PC-3 (cell line): ENCODE results near the gene IGHMBP2. TPM values are rescaled to one million over a fixed set of nuclear protein-coding genes. Genes with fewer than 3 reads are reported as not detected.

Experiments used
- ATAC-seq: fragments of 200-7000 bp; cut with Tn5 transposase; 2 replicates; pipeline ENCODE4 v1.9.1; 2020; ENCODE audit warnings: mild to moderate bottlenecking, moderate library complexity
- BruUV-seq: library from RNA; stranded (reverse); fragments of 400-500 nt; replicated peaks from 2 replicates; lab custom pipeline; 2021; lab: Mats Ljungman, UMichigan
- CTCF ChIA-PET: fragments of 300-600 bp; sonication (Branson Sonifier 250); formaldehyde crosslinking; loops from one replicate; lab custom pipeline; 2022; ENCODE audit warnings: antibody characterized with exemption; lab: Charles Lee
- POLR2A ChIA-PET: fragments of 300-600 bp; sonication (Branson Sonifier 250); formaldehyde crosslinking; loops from one replicate; lab custom pipeline; 2022; ENCODE audit warnings: antibody characterized with exemption; ENCODE audit not compliant: unreplicated experiment; lab: Charles Lee
- DNase-seq: peaks from one replicate; pipeline ENCODE4 v3.0.0-alpha.2; 2015
- H2AFZ ChIP-seq: fragments of 300-600 bp; sonication (generic); 2 replicates; pipeline ENCODE4 v1.6.0; 2016; ENCODE audit warnings: antibody characterized with exemption, low read length
- H3F3A ChIP-seq: fragments of 300-600 bp; sonication (generic); one replicate; pipeline ENCODE4 v1.6.0; 2017; ENCODE audit warnings: antibody characterized with exemption, low read length, control low read depth, mild to moderate bottlenecking; ENCODE audit not compliant: unreplicated experiment
- H3K27ac ChIP-seq: fragments of 300-600 bp; sonication (generic); 2 replicates; pipeline ENCODE4 v1.5.1; 2016; ENCODE audit warnings: mild to moderate bottlenecking, low read length
- H3K27me3 ChIP-seq: fragments of 300-600 bp; sonication (generic); 2 replicates; pipeline ENCODE4 v1.6.1; 2016; ENCODE audit warnings: low read length, mixed read lengths
- H3K36me3 ChIP-seq: fragments of 300-600 bp; sonication (generic); 2 replicates; pipeline ENCODE4 v1.6.1; 2016; ENCODE audit warnings: low read depth, mixed run types, low read length, mixed read lengths
- H3K4me1 ChIP-seq: fragments of 300-600 bp; sonication (generic); 2 replicates; pipeline ENCODE4 v1.5.1; 2016; ENCODE audit warnings: low read length; ENCODE audit not compliant: insufficient read depth
- H3K4me2 ChIP-seq: fragments of 300-600 bp; sonication (generic); 2 replicates; pipeline ENCODE4 v1.6.0; 2016; ENCODE audit warnings: low read length
- H3K4me3 ChIP-seq: fragments of 300-600 bp; sonication (generic); 2 replicates; pipeline ENCODE4 v1.5.1; 2016; ENCODE audit warnings: mild to moderate bottlenecking, low read length, mixed read lengths
- H3K79me2 ChIP-seq: fragments of 300-600 bp; sonication (generic); 2 replicates; pipeline ENCODE4 v1.6.1; 2017; ENCODE audit warnings: low read length, mixed read lengths
- H3K9ac ChIP-seq: fragments of 300-600 bp; sonication (generic); 2 replicates; pipeline ENCODE4 v1.6.0; 2016; ENCODE audit warnings: mild to moderate bottlenecking, low read length
- H3K9me2 ChIP-seq: fragments of 300-600 bp; sonication (generic); replicated peaks from 2 replicates; pipeline ENCODE4 v1.6.1; 2016; ENCODE audit warnings: mixed run types, low read length, mixed read lengths
- H3K9me3 ChIP-seq: fragments of 300-600 bp; sonication (generic); 2 replicates; pipeline ENCODE4 v1.6.1; 2016; ENCODE audit warnings: low read length, mixed read lengths
- H4K20me1 ChIP-seq: fragments of 300-600 bp; sonication (generic); 2 replicates; pipeline ENCODE4 v1.6.1; 2016; ENCODE audit warnings: low read length, mixed read lengths
- CTCF ChIP-seq: fragments of 300-600 bp; sonication (generic); conservative IDR thresholded peaks from 2 replicates; pipeline ENCODE4 v1.5.1; 2017; ENCODE audit warnings: antibody characterized with exemption, low read depth, mild to moderate bottlenecking, low read length
- EZH2 ChIP-seq: fragments of 300-600 bp; sonication (generic); IDR thresholded peaks from one replicate; pipeline ENCODE4 v1.6.1; 2017; ENCODE audit warnings: antibody characterized with exemption, mild to moderate bottlenecking, low read length; ENCODE audit not compliant: unreplicated experiment
- EZH2phosphoT487 ChIP-seq: fragments of 300-600 bp; sonication (generic); IDR thresholded peaks from 2 replicates; pipeline ENCODE4 v1.6.1; 2018; ENCODE audit warnings: mild to moderate bottlenecking, antibody characterized with exemption, low read length, borderline replicate concordance
- intact Hi-C: fragments of 100-400 bp; cut with micrococcal nuclease; formaldehyde crosslinking; loops from 2 replicates; pipeline ENCODE4 v1.9.0; 2023
- total RNA-seq: library from RNA; depleted of rRNA; stranded (reverse); fragments of >200 nt; gene quantifications from 2 replicates; pipeline ENCODE4 v1.2.3, GENCODE V29; 2014

IGHMBP2 gene
- total RNA-seq, 1 experiment from 2014 or later, result 20.5 TPM

DNA sequence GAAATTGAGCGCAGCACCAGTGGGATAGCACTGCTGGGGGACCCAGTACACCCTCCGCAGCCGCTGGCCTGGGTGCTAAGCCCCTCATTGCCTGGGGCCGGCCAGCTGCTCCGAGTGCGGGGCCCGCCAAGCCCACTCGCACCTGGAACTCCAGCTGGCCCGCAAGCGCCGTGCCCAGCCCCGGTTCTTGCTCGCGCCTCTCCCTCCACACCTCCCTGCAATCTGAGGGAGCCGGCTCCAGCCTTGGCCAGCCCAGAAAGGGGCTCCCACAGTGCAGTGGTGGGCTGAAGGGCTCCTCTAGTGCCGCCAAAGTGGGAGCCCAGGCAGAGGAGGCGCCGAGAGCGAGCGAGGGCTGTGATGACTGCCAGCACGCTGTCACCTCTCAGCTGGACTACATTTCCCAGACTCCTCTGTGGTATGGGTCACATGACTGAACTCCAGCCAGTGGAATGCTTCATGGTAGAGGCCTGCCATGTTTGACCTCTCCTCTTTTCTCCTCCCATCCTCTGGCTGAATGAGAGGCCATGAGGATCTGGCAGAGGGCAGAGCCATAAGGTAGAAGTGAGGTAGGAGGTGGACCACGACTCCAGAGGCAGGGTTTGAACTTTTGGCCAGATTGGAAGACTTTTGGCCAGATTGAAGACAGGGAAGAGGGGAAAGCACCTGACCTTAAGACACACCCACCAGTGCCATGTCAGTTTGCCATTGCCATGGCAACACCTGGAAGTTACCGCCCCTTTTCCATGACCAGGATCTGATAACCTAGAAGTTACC, 70.9 kb downstream of the IGHMBP2 start:
- Histone ChIP-seq H3K27me3 (peaks cover 13% of the 10 kb centered on the region), H3K9ac (no peak overlapping the region), H3K9me2 (no peaks in the 10 kb centered on the region), H3K4me2 (no peak overlapping the region), H3K4me3 (no peak overlapping the region), H2AFZ (peak overlapping the region; percentile 56), H4K20me1 (no peaks in the 10 kb centered on the region), H3F3A (no peaks in the 10 kb centered on the region), H3K79me2 (no peaks in the 10 kb centered on the region), H3K9me3 (no peaks in the 10 kb centered on the region), H3K36me3 (no peaks in the 10 kb centered on the region), H3K4me1 (no peaks in the 10 kb centered on the region), H3K27ac (no peak overlapping the region)
- ATAC-seq (peak; percentile 51; the same call in 1 of the 2 replicates), DNase-seq (peak; percentile 53)
- no TSS peak for BruUV-seq
- TF ChIP-seq EZH2, result no peak
- TF ChIP-seq CTCF, result no peak
- TF ChIP-seq EZH2phosphoT487, result no peak
- CTCF ChIA-PET, result no interaction called here
- intact Hi-C loops, result no loop called here
- POLR2A ChIA-PET, result no interaction called here

DNA sequence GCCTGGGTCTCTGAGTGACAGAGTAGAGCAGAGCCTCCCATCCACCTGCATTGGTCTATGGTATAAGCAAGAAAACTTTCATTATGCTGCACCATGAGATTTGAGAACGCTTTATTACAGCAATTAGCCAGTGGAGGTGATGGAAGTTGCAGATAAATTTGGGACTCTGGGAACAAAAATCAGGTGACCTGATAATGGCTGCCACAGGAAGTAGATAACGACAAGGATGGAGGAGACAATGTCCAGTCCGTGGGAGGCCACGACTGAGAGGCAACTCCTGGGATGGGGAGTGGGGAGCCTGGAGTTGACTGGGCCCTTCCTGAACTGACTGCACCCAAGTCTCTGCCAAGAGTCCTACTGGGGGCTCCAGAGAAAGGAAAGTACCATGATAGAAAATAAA, 72.4 kb downstream of the IGHMBP2 start:
- H3K4me2 ChIP-seq, result no peak overlapping the region
- ChIA-PET CTCF (no interaction called here), POLR2A (no interaction called here)
- H3K9me2 ChIP-seq, result no peaks in the 10 kb centered on the region
- no peak overlapping the region for H3K4me3 ChIP-seq
- BruUV-seq, result no TSS peak
- no peak for DNase-seq
- no peak overlapping the region for H3K27ac ChIP-seq
- H3K36me3 ChIP-seq, result no peaks in the 10 kb centered on the region
- no peaks in the 10 kb centered on the region for H3K79me2 ChIP-seq
- H2AFZ ChIP-seq, result no peak overlapping the region
- intact Hi-C loops, result no loop called here
- H4K20me1 ChIP-seq, result no peaks in the 10 kb centered on the region
- H3K9ac ChIP-seq, result no peak overlapping the region
- no peak for ATAC-seq
- TF ChIP-seq CTCF, result no peak
- no peak for TF ChIP-seq EZH2phosphoT487
- no peaks in the 10 kb centered on the region for H3F3A ChIP-seq
- no peaks in the 10 kb centered on the region for H3K9me3 ChIP-seq
- H3K4me1 ChIP-seq, result no peaks in the 10 kb centered on the region
- peaks cover 2% of the 10 kb centered on the region for H3K27me3 ChIP-seq

DNA sequence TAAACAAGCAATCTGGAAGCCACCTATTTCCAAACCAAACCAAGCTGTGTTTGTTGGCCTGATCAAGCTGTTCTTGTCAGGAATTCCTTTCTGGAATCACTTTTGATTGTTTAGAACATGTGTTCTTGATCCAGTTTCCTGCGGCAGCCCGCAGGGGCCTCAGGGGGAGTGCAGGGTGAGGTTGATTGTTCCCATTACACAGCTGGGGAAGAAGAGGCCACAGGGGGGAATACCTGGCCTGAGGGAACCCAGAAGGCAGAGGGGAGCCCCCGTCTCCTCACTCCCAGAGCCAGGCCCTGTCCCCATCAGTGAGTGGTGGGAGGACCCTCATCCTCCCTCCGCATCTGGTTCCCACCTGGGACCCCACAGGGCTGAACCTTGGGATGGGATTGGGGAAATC, 72.9 kb downstream of the IGHMBP2 start:
- Histone ChIP-seq H3K4me3 (no peak overlapping the region), H2AFZ (no peak overlapping the region), H3K9me2 (no peaks in the 10 kb centered on the region), H3K36me3 (no peaks in the 10 kb centered on the region), H3K9ac (no peak overlapping the region), H3K4me1 (no peaks in the 10 kb centered on the region), H3K27me3 (no peaks in the 10 kb centered on the region; the same call in none of the 2 replicates), H3K79me2 (no peaks in the 10 kb centered on the region), H3K4me2 (no peak overlapping the region), H4K20me1 (no peaks in the 10 kb centered on the region), H3K9me3 (no peaks in the 10 kb centered on the region), H3F3A (no peaks in the 10 kb centered on the region), H3K27ac (no peak overlapping the region)
- no TSS peak for BruUV-seq
- DNase-seq (no peak), ATAC-seq (no peak)
- intact Hi-C loops, result no loop called here
- no peak for TF ChIP-seq CTCF
- no peak for TF ChIP-seq EZH2phosphoT487
- no peak for TF ChIP-seq EZH2
- CTCF ChIA-PET, result no interaction called here
- POLR2A ChIA-PET, result no interaction called here
